HG03442 (cell line): Measurements from ENCODE around the gene TNFRSF6B.
A peak's percentile ranks its signal among the peaks of the same experiment; 100 is the strongest.

ENCODE experiments used
- ATAC-seq: cut with Tn5 transposase; IDR thresholded peaks from one replicate; pipeline ENCODE4 v1.9.1; 2021; ENCODE audit warnings: mild to moderate bottlenecking, moderate library complexity; ENCODE audit not compliant: unreplicated experiment

TNFRSF6B gene

GRCh38 chr20:63734946-63735858, 38.8 kb downstream of the TNFRSF6B start:
- no peak for ATAC-seq

- no peak for ATAC-seq
Measured at GRCh38 chr20:63735859-63736718, 39.6 kb downstream of the TNFRSF6B start, which contains the start of gene LIME1. Gene LIME1 (plus strand): TSS chr20:63736664. CDS start chr20:63737550, 886 bp downstream.

- no peak for ATAC-seq
Measured at GRCh38 chr20:63736893-63737694, 40.6 kb downstream of the TNFRSF6B start.

GRCh38 chr20:63737695-63737944, 41.2 kb downstream of the TNFRSF6B start:
- ATAC-seq = no peak

- no peak for ATAC-seq
Measured at GRCh38 chr20:63737945-63738686, 41.7 kb downstream of the TNFRSF6B start.

- no peak for ATAC-seq
Measured at GRCh38 chr20:63738687-63739129, 42.3 kb downstream of the TNFRSF6B start.

GRCh38 chr20:63739130-63740069, 42.9 kb downstream of the TNFRSF6B start, which contains the start of gene SLC2A4RG:
Gene SLC2A4RG (plus strand): TSS chr20:63739776. CDS start chr20:63739913, 137 bp downstream.
- ATAC-seq = peak; percentile 49

- ATAC-seq = peak; percentile 15
Measured at GRCh38 chr20:63740070-63740626, 43.7 kb downstream of the TNFRSF6B start.

GRCh38 chr20:63740627-63741353, 44.3 kb downstream of the TNFRSF6B start:
- no peak for ATAC-seq

- no peak for ATAC-seq
Measured at GRCh38 chr20:63741354-63741675, 44.9 kb downstream of the TNFRSF6B start.

- no peak for ATAC-seq
Measured at GRCh38 chr20:63741676-63742380, 45.4 kb downstream of the TNFRSF6B start.

GRCh38 chr20:63742381-63743024, 46.1 kb downstream of the TNFRSF6B start:
- ATAC-seq = no peak

- ATAC-seq = no peak
Measured at GRCh38 chr20:63743210-63743970, 46.9 kb downstream of the TNFRSF6B start.

- no peak for ATAC-seq
Measured at GRCh38 chr20:63744158-63744557, 47.7 kb downstream of the TNFRSF6B start.

GRCh38 chr20:63744574-63745423, 48.3 kb downstream of the TNFRSF6B start:
- ATAC-seq = no peak
